Right forelimb (tissue), 1 donor: ENCODE results near the gene P4HA2.

Experiments used
- DNase-seq: peaks from one replicate; pipeline ENCODE4 v3.0.0-alpha.2; 2018

P4HA2 gene

GRCh38 chr5:132246806-132247205 is 19.2 kb upstream of the P4HA2 start:
- no peak for DNase-seq

GRCh38 chr5:132245593-132245992 is 17.9 kb upstream of the P4HA2 start:
- no peak for DNase-seq

DNA sequence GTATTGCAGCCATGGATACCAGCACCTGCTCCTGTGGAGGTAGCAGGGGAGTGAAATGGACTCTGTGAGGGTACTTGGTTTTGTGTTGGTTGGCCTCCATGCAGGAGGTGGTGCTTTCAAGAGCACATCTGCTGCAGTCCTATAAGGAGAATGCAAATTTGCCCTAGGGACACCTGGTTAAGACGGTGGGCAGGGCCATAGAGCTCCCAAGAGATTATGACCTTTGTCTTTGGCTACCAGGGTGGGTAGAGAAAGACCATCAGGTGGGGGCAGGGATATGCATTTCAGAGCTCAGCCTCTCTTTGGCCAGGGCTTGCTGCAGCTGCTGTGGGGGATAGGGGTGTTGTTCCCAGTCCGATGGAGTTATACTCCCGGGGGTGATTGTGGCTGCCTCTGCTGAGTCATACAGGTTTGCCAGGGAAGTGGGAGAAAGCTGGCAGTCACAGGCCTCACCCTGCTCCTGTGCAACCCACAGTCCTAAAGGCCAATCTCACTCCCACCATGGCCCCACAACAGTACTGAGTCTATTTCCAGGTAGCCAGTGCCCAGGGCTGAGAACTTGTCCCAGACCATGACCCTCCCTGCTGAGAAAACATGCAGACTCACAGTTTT is 15.8 kb upstream of the P4HA2 start:
- DNase-seq = peak; percentile 11

- peak; percentile 18 for DNase-seq
Measured at GRCh38 chr5:132239776-132240175, 12.1 kb upstream of the P4HA2 start.

GRCh38 chr5:132238901-132239500 is 11.3 kb upstream of the P4HA2 start:
- peak; percentile 17 for DNase-seq

DNA sequence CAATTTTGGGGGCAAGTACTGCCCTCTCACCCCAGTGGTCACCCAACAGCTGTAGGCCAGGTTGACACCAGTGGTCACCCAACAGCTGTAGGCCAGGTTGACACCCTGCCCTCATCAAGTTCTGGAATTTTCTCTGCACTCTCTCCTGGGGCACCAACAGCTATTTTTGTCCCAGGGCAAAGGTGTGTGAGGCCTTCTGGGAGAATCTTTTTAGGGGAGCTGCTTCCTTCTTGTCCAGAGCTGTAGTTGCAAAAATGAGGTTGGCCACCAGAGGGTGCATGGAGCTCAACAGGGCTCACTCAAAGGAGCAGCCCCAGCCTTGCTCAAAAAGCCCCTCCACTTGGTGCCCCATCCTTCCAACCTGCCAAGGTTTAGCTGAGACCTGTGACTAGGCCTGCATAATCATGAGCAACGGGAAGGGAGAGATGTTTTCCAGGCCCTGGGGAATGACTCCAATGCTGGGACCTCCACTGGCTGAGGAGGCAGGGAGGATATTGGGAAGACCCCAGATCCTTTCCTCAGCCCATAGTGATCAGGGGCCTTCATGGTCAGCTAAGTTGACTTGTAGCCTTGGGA is 10.6 kb upstream of the P4HA2 start:
- DNase-seq = peak; percentile 83

DNA sequence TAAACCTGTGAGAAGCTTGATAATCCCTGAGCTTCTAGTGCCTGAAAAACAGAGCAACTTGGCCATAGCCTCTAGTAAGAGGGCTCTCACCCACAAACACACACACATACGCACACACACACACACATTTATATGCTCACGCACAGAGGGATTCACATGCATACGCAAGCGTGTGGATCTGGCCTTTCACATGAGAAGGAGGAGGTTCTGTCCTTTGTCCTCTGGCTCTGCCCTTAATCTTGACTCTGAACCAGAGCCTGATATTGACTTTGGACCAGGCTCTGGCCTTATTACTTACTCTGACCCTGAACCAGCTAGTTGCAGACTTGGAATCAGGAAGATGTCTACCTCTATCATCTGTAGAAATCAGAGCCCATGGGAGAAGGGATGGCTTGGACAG is 10.0 kb upstream of the P4HA2 start:
- DNase-seq = no peak

DNA sequence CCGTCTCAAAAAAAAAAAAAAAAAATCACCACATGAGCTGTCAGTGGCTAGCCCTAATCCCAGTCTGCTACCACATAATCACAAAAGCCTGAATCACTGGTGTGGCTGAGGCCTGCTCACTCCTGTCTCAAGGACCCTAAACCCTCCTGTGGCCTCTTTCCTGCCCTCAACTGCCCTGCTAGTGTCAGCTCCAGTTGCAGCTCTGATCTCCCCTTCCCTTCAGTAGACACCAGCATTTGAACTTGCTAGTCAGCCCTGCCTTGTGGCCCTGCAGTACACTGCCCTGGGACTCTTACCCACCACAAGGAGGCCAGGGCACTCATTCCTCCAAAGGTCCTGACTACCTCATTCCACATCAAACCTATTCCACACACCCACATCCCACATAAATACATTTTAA is 9.5 kb upstream of the P4HA2 start:
- peak; percentile 46 for DNase-seq

DNA sequence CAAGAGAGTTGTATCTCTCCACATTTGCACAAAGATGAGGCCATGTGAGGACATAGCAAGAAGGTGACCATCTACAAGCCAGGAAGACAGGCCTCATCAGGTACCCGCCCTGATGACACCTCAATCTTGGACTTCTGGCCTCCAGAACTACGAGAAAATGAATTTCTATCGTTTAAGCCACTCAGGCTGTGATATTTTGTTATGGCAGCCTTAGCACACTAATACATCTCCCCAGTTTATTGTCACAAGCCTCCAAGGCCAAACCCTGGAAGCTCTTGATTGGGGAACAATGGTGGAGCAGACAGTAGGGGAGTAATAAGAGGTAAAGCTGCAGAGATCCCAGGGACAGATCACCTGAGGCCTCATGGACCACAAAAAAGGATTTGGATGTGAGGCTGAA is 7.7 kb upstream of the P4HA2 start:
- no peak for DNase-seq

GRCh38 chr5:132234684-132235062 is 7.0 kb upstream of the P4HA2 start:
- DNase-seq = no peak

GRCh38 chr5:132233811-132234683 is 6.4 kb upstream of the P4HA2 start:
- peak; percentile 44 for DNase-seq

- no peak for DNase-seq
Measured at GRCh38 chr5:132233081-132233480, 5.4 kb upstream of the P4HA2 start.

DNA sequence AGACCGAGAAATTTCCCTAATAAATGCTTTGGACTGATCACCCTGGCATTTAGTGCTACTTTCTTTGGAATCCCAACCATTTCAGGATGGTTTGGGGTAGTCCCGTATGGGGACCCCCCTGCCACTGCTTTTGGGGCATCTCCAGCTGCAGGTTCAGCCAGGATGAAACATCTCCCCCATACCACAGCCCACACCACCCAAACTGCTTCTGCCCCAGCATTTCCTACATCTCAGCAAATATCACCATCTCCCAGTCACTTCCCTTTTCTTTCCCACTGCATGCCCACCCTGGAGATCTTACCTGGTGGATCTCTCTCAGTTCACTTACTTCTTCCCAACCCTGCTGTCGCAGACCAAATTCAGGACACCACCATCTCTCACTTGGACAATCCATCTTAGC is 4.8 kb upstream of the P4HA2 start:
- DNase-seq = no peak

GRCh38 chr5:132230871-132231270 is 3.2 kb upstream of the P4HA2 start:
- no peak for DNase-seq

DNA sequence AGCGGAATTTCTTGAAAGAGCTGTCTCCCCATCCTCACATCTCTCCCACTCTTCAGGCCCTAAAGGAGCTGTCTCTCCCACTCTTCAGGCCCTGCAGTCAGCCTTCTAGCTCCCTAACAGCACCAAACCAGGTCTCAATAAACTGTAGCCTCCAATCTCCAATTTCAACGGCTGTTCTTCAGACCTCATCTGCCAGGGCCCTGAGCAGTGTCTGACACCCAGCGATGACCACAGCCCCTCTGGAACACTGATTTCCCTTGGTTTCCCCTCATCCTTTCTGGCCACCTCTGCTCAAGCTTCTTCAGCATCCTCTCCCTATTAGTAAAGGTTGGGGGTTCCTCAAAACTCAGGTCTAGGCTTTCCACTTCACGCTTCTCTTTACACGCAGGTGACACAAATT is 1.6 kb upstream of the P4HA2 start:
- no peak for DNase-seq

GRCh38 chr5:132228241-132229035 is 785 bp upstream of the P4HA2 start:
- DNase-seq = peak; percentile 60

DNA sequence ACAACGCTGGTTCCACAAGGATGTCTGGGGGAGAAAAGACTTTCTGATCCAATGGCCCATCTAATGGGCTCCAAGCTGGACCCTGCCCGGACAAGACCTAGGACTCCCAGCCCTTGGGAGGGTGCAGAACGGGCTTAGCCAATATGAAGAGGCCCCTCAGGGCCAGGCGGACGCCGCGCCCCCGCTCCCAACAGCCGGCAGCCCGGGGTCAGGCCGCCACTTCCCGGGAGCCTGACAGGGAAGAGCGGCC is 493 bp downstream of the P4HA2 start:
- DNase-seq = no peak

- no peak for DNase-seq
Measured at GRCh38 chr5:132226516-132227234, 978 bp downstream of the P4HA2 start.

DNA sequence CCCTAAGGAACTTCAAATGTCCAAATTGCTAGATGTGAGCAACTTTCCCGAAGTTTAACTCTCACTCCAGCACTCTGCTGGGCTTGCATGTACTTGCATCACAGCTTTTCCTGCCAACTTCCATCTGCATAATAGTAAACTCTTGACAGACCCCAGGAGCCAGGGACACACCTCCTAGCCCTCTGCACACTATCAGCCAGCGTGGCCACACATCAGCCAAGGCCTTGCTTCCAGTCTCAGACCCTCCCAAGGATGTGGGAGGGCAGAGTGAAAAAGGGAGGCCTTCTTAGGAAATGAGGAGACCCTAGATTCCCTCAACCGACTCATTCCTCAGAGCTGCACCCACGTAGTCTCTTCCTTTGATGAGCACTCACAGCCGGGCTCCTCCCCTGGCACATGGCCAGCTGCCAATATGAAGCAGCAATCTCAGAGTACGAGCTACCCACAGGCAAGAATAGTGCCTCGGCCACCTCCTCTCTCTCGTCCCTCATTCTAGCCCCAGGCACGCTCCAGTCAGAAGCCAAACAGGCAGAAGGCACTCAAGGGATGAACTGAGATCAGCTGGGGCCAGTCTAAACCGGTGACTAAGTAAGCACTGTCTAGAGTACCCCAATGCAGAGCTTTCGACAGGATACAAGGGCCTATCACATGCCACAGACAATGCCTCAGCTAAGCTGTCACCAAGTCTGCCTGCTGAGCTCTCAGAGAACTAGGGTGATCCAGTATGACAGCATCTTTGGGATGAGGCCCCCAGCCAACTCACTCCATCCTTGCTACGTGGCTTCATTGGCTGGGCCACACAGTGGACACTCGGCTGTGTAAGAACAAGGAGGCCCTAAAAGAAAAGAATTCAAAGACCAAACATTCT is 2.3 kb downstream of the P4HA2 start:
- peak; percentile 73 for DNase-seq

DNA sequence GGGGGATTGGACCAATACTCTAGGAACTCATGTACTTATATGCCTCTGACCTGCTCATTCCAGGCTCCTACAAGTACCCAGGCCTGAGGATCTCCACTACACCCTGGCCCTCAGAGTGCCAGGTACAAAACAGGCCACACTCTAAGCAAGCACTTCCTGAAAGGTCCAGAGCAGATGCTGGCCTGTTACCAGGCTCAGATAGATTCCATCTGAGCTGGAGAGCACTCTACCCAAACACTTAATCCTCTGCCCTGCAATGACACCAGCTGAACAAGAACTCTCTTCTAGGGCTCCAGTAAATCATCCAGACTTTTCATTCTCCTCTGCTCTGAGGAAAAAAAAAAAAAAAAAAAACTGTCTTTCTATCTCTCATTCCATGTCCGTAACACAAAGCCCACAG is 2.9 kb downstream of the P4HA2 start:
- DNase-seq = peak; percentile 41

DNA sequence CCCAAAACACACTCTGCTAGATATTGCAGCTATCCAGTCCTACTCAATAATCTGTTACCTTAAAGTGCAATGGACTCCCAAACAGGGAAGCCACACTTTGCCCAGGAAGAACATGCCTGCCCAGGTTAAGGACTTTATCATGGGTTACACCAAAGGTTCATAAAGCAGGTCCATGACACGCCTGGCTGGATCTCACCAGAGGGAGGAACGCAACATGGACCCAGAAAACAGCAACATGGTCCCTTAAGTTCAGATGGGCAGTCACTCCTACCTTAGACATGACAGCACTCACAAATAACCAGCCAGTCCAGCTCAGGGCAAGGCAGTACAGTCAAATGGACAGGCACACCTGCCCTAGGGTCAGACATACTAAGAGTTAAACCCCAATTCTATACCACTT is 3.8 kb downstream of the P4HA2 start:
- DNase-seq = no peak

DNA sequence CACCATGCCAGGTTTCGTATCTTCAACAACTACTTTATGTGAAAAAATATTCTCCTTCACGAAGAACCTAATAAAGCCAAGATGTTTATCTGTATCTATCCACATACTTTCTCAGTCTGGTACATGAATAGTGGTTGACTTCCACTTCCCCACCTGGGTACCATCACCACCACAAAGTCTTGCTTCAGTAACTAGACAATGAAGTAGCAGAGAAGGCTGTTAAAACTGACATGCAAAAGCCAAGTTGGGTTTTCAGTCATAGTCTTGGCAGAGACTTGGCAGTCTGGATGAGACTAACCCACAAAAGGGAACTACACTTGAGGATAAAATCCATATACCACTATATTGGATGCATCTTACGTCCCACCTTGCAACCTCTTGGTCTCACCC is 5.0 kb downstream of the P4HA2 start:
- no peak for DNase-seq
